GM21723 (cell line): Measurements from ENCODE around the gene KCNJ8.
"Not testable (repeated sequence)": the region's sequence is repeated elsewhere in the genome, so short reads cannot be mapped to it uniquely, and the experiment has no call there.

ENCODE experiments used
- ATAC-seq: cut with Tn5 transposase; IDR thresholded peaks from one replicate; pipeline ENCODE4 v1.9.1; 2021; ENCODE audit warnings: mild to moderate bottlenecking, moderate library complexity; ENCODE audit not compliant: unreplicated experiment

The KCNJ8 gene

DNA sequence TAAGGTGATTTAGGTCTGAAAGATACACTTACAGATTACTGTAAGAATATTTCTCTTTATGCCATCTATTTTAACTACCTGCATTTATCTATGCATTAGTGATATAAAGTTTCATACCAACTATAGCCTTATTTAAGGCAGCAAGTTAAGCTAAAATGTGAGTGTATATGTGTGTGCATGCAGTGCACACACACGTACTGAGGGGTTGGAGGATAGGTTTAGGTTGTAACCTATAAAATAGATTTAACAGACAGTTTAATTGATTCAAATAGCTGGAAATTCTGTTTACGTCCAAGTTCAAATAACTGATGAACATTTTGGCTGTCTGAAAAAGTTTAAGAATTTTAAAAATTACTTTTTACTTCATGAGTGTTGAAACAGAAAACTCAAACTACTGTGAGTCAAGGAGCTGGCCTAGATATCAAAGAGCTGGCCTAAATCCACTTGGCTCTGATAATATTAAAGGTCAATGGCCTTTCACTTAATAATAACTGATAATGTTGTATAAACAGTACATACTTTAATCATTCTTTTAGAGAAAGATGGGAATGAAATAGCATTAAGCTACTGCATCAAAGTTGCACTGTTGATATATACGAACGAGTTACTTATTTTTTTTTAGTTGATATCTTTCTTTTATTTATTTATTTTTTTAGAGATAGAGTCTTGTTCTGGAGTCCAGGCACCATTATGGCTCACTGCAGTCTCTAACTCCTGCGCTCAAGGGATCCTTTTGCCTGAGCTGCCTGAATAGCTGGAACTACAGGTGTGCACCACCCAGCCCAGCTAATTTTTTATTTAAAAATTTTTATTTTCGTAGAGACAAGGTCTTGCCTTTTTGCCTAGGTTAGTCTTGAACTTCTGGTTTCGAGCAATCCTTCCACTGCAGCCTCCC is 13.8 kb upstream of the KCNJ8 start:
- no peak for ATAC-seq

DNA sequence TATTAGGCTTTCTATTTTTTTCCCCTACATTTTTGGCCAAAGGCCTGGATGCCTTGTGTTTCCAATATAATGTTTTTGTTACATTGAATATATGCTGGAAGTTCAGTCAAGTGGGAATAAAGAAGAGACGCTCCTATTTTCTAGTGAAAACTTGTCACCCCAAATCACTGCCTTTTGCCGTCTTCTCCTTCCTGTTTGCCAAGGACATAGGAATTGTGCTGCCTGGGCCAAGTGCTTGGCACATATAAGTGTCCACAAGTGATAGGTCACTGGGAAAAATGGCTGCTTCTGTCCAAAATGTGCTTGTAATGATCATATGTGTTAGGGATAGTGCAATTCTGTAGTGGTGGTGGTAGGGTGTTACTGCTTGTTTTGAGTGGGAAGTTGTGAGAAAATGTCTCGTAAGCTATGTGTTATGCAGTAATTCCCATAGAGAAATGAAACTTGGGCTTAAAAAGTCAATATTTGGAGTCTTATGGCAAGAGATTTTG is 11.6 kb upstream of the KCNJ8 start:
- ATAC-seq: no peak

DNA sequence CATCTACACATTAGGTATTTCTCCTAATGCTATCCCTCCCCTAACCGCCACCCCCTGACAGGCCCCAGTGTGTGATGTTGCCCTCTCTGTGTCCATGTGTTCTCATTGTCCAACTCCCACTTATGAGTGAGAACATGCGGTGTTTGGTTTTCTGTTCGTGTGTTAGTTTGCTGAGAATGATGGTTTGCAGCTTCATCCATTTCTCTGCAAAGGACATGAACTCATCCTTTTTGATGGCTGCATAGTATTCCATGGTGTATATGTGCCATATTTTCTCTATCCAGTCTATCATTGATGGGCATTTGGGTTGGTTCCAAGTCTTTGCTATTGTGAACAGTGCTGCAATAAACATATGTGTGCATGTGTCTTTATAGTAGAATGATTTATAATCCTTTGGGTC is 8.2 kb upstream of the KCNJ8 start:
- ATAC-seq: not testable (repeated sequence)

DNA sequence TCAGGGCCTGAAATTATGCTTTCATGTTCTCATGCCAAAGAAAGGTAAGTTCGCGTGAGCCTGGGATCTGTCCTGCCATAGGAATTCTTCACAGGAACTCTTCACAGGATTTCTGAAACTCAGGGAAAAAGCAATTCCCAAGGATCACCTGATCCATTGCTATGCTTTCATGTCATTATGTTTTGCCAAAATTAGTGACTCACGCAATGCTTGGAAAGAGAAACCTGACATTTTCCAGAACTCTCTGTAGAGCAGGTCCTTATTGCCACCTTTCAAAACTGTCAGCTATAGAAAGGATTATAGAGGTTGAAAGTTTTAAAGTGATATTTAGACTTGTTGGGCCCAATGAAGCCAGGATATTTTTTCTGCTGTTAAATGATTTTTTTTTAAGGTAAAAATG is 6.3 kb upstream of the KCNJ8 start:
- no peak for ATAC-seq

DNA sequence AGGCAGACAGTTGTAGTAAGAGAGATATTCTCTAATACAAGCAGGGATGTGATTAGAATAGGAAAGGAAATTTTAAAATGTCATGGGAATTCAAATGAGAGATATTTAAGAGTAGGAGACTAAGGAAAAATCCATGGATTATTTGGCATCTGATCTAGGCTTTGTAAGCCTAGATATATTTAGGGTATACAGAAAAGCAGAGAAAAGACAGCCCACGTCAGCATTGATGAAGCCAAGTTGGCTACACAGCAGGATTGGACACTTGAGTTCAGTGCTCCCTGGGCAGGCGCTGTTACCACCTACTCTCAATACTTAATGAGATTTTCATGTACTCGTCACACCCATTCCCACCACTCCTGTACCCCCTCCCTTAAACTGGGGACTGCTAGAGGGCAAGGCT is 1.7 kb upstream of the KCNJ8 start:
- no peak for ATAC-seq

DNA sequence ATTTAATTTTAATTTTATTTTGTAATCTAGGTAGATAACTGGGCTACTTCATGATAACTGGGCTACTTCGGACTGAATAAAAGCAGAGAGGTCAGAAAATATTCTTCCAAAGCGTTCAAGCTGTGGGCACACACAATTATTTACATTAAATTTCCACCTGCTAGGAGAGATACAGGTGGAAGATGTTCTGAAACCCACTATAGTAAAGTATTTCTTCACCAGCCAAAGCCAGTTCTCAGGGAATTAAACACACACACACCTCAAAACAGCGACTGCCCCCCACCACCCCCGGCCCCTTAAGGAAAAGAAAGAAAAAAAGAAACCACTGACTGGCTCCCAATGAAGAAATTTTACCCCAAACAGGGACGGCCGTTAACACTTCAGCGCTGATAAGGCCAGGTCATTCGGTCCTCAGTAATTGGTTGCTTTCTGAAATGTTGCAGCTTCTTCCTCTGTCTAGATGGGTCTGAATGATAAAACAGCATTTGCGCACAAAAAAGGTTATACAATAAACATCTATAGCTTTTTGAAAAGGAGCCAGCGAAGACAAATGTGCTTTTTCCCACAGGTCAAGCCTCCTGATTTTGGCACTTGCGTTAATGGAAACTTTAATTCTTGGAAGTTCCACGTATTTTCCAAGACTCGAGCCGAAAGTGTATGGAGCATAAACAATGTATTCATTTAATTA is 771 bp upstream of the KCNJ8 start:
- ATAC-seq: no peak

DNA sequence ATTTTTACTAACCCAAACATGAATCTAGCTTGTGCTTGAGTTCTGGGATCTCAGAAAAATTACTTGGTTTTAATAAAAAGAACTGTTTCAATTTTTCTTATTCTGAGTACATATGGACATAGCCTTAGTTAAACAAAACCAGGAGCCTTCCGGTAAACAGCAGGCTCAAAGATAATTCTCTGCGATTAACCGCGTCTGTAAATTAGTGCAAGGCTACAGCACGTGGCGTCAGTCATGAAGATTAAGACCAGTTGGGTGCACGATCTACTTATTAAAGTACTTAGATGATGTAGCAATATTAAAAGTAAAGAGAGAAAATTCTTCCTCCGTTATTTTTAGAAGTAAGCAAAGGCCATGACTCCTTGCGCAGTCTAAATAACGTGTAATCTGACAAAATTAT is 700 bp downstream of the KCNJ8 start:
- no peak for ATAC-seq

DNA sequence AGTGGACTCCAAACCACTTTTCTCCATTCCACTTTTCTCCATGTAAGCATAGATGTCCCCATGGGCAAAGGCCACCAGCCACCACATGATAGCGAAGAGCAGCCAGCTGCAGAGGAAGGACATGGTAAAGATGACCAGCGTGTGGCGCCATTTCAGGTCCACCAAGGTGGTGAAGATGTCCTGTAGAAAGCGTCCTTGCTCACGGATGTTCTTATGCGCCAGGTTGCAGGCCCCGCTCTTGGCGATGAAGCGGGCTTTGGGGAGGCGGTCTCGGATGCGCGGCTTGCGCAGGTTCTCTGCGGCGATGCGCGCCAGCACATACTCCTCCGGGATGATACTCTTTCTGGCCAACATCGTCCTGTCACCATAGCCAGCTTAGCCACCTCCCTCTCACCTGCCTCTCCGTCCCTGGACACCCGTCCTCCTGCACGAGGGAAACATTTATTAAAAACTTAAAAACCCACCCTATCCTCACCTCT is 1.2 kb downstream of the KCNJ8 start:
- no peak for ATAC-seq

DNA sequence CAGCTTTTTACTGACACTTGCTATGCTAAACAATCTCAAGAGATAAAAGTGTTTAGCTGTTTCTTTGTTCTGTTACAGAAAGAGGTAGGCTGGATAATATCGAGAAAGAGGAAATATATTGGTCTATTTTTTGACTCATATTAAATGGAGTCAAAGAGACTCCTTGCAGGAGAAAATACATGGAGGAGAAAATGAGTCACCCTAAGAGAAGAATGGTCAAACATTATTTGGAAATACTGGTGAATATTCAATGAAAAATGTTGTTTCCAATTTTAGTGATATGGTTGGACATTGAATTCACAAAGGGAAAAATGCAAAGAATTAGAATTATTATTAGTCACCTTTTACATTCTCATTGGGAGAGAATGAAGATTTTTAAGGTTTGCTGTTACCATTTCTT is 3.2 kb downstream of the KCNJ8 start:
- no peak for ATAC-seq

DNA sequence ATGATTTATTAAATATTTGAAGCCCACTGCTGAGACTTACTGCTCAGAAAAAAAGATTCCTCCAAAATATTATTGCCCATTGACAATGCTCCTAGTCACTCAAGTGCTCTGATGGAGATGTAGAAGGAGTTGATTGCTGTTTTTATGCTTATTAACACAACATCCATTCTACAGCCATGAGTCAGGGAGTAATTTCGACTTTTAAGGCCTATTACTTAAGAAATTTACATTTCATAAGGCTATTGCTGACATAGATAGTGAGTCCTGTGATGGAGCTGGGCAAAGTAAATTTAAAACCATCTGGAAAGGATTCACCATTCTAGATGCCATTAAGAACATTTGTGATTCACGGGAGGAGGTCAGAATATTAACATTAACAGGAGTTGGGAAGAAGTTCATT is 5.2 kb downstream of the KCNJ8 start:
- no peak for ATAC-seq

DNA sequence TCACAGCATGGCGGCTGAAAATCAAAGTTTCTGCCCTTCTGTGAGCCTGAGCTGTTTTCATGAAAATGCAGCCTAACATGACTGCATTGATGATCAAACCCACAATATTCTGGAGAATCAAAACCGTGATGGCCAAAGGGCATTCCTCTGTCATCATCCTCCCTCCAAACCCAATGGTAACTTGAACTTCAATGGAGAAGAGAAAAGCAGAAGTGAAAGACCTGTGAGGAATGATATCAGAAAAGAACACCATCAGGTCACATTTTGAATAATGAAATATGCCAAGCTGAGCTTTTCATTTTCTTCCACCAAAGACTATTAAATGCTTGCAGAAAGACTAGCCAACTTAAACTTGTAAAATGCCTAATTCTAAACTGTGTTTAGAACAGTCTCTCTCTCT is 8.1 kb downstream of the KCNJ8 start:
- no peak for ATAC-seq

DNA sequence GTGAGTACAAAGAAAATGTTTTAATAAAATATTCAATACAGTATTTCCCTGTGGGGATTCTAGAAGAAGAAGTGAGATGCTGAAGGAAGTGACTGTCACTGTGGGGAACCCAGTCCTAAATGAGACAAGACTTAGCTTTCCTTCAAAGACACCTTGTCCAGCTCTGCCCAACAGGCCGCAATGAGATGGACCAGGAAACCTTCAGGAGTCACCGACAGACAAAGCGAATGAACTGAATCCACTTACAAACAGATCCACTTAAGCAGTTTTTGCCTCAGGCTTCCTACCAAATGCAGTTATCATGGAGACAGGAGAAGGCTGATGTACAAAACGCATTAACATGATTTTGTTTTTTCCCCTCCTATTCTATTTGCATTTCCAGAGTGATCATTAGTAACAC is 9.6 kb downstream of the KCNJ8 start:
- no peak for ATAC-seq

DNA sequence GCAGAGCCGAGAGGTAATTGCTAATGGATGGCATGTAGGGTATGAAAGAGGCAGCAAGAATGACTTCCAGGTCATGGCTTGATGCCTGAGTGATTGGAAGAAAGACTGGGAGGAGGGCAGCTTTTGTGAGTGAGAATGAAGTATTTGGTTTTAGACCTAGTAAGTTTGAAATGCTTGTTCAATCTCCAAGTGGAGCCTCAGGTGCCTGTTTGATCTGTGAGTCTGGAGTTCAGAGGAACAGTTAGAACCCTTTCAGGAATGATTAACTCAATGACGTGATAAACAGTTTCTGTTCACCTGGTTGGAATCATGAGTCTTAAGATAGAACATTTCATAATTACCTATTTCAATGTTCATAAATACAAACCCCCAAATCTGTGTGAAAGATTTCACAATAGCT is 10.4 kb downstream of the KCNJ8 start:
- no peak for ATAC-seq

DNA sequence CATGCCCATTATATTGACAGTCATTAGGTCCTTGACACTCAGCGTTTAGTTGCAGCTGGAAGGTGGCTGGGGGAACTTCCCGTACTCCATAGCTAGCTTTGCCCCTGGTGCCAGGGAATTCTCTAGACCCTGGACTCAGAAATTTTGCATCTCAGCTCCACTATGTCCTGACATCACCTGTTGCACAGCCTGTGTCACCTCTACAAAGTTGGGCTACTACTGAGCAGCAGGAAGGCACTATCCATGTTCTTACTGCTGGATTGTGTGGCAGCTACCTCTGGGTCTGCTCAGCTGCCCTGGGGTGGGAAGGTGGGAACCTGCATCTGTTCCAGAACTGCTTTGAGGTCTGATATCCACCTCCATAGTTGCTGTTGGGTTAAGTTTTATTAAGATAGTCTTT is 11.0 kb downstream of the KCNJ8 start:
- no peak for ATAC-seq

DNA sequence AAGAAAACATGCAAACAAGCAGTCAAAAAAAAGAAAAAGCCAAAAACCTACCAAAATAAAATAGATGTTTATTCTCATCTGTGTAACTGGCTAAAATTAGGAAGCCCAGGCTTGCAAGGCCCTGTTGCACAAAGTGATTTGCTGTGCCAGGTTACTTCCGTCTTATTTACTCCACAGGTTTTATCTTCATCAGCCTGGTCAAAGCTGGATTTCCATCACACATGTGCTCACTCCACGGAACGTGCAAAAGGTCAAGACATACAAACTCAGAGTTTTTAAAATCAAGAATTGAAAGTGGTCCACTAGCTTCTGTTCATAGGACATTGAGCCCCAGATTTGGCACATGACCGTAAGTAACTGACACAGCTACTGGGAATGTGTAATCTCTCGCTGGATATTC is 14.8 kb downstream of the KCNJ8 start:
- ATAC-seq: no peak

DNA sequence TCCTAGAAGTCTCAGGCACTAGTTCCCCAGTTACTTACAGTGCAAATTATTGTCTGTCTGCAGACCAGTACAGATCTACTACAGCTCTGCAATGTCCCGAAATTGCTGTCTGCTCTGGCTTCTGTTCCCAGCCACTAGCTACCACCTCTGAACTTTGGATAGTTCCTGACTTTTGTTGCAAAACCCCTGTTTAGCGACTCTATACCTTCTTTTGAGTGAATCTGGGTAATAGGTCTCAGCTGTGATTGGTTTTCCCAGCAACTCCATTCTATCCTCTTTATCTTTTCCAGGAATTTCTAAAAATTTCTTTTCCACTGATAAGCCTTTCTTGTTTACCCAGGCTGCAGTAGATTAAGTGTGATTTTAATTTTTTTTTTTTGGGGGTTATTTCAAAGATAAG is 16.8 kb downstream of the KCNJ8 start:
- ATAC-seq: no peak

DNA sequence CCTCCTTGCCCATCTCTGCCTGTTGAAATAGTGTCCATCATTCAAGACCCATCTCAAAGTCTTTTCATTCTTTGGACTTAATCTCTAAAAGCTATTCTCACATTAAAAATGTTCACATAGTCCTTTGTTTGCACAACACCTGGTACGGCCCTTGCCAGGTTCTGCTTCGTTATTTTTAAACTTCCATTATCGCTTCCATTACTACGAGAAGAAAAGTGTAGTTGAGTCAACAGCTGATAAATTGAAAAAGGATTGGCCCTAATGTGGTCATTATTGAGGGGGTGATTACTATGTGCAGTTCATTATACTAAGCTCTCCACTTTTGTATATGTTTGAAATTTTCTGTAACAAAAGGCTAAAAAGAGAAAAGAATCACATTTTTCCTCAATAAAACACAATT is 17.8 kb downstream of the KCNJ8 start:
- ATAC-seq: no peak

DNA sequence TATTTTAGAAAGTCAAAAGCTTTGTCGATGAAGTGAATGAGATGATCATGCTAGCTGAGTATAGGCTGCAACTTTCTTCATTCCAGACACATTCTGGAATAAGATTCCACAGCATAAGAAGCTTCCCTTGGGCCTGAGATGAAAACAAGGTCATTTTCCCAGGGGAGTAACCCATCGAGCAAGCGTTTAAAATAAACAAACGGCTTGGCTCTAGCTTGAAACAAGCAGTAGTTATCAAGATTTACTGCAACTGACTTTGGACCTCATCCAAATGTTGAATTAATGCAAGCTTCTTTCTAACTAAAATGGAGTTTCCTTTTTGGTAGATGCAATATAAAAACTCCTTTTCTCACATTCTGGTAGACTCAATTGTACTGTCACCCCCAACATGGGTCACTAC is 23.0 kb downstream of the KCNJ8 start:
- ATAC-seq: no peak

DNA sequence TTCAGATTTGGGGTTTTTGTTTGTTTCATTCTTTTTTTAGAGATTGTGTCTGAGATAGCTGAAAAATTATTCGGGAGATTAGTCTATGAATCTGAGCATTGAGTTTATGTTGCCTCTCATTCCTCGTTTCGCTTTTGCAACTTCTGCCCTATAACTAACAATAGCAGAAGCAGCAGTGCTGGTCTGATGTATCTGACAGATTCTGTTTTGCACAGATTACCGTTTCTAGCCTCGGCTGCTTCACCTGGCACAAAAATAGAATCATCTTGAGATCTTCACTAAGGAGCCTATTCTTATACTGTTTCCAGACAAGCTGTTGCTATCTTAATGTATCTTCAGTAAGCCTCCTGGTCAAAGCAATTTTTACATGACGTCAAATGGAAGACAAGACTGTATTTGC is 29.2 kb downstream of the KCNJ8 start:
- no peak for ATAC-seq

DNA sequence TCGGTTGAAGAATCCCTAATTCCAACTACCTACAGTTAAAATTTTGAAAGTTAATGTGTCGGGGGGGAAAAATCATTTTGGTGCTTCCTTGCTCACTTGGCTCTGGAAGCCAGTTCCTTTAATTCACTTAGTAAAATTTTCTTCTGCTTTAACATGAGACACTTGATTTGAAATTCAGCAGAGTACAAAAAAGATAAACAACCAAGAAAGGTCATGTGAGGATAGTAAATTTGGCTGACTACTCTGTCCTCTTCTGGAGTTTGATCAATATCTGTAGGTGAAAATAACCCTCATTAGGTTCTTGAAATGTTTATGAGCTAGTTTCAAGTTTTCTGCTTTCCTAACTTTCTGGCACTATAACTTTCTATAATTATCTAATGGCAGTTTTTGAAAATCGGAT is 43.4 kb downstream of the KCNJ8 start:
- no peak for ATAC-seq

DNA sequence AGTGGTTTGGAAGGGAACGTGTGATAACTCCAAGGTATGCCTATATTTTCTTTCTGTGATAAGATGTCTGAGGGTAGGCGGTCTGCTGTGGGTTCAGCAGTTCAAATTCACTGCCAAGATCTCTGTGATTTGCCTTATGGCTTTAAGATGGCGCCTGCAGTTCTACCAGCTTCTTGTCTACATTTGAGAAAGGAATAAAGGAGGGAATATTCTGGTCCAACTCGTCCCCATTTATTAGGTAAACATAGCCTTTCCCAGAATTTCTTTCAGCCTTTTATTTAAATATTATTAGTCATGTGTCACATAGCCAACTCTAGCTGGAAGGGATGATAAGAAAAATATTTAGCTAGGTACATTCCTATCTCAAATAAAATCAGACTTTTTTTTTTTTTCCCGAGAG is 48.8 kb downstream of the KCNJ8 start:
- no peak for ATAC-seq

DNA sequence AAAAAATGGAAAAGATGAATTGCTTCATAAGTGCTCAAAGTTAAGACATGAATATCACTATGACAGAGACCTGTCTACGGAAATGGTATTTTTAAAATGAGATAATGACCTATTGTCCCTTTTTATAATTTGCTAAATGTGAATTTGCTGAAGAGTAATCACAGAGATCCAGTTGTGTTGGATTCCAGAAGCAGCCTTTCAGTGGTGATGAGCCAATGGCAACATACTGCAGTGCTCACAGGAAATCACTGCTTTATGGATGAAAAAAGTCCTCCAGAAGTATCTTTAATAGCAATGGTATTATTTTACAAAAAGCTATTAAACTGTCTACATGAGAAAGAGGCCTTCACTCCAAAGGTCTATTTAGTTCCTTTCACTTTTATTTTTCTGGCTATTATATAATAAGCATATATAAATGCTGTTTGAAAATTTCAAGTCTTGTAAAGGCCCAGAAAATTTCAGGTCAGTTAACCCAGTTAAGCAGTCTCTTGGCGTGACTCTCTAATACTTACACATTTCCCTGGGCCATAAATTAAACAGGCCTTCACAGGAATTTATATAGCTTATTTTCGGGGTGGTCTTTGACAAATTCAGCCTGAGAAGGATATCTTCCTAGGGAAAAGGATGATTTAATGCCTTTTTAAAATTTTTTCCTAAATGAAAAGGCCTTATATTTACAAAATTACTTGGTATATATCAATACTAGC is 55.4 kb downstream of the KCNJ8 start:
- ATAC-seq: no peak
